ENCODE results near the gene SPESP1. TPM values are rescaled to one million over a fixed set of nuclear protein-coding genes. Genes with fewer than 3 reads are reported as not detected.
"Not testable (repeated sequence)": the region's sequence is repeated elsewhere in the genome, so short reads cannot be mapped to it uniquely, and the experiment has no call there.

The SPESP1 gene
- total RNA-seq, 3 donors from 2014 or later, result 0.29 to 3.8 (median 1.3) TPM

- no peak for TF ChIP-seq CTCF (IDR thresholded peaks at IDR 0.05)
- Histone ChIP-seq H3K4me1 (ENCODE audit: low read depth) (no peaks in the 10 kb centered on the region), H3K4me3 (no peak overlapping the region), H3K36me3 (ENCODE audit: low read depth) (no peaks in the 10 kb centered on the region), H3K9me3 (peaks cover 2% of the 10 kb centered on the region)
- ATAC-seq (no peak), DNase-seq (no peak)
- intact Hi-C loops (cut with DNase I, micrococcal nuclease), result no loop called here
Measured at GRCh38 chr15:68966996-68967395, 36.7 kb downstream of the SPESP1 start.

GRCh38 chr15:68967948-68968347, 37.6 kb downstream of the SPESP1 start:
- peaks cover 2% of the 10 kb centered on the region for H3K9me3 ChIP-seq
- no peak for DNase-seq
- H3K4me3 ChIP-seq, result no peak overlapping the region
- no peaks in the 10 kb centered on the region for H3K36me3 ChIP-seq (ENCODE audit: low read depth)
- ATAC-seq, result no peak
- H3K4me1 ChIP-seq (ENCODE audit: low read depth), result no peaks in the 10 kb centered on the region
- intact Hi-C loops (cut with DNase I, micrococcal nuclease), result no loop called here
- no peak for TF ChIP-seq CTCF (IDR thresholded peaks at IDR 0.05)

- Histone ChIP-seq H3K4me3 (no peak overlapping the region), H3K9me3 (peaks cover 2% of the 10 kb centered on the region), H3K4me1 (ENCODE audit: low read depth) (no peaks in the 10 kb centered on the region), H3K36me3 (ENCODE audit: low read depth) (no peaks in the 10 kb centered on the region)
- TF ChIP-seq CTCF (IDR thresholded peaks at IDR 0.05), result no peak
- DNase-seq (no peak), ATAC-seq (no peak)
- intact Hi-C loops (cut with DNase I, micrococcal nuclease), result no loop called here
Measured at GRCh38 chr15:68969298-68969697, 39.0 kb downstream of the SPESP1 start.

GRCh38 chr15:68972201-68973065, 42.1 kb downstream of the SPESP1 start:
- DNase-seq (no peak), ATAC-seq (no peak)
- intact Hi-C loops (cut with DNase I, micrococcal nuclease), result no loop called here
- Histone ChIP-seq H3K4me1 (ENCODE audit: low read depth) (no peaks in the 10 kb centered on the region), H3K9me3 (peaks cover 7% of the 10 kb centered on the region), H3K4me3 (no peak overlapping the region), H3K36me3 (ENCODE audit: low read depth) (no peaks in the 10 kb centered on the region)
- TF ChIP-seq CTCF (IDR thresholded peaks at IDR 0.05), result no peak

- H3K36me3 ChIP-seq (ENCODE audit: low read depth); intact Hi-C loops (cut with DNase I, micrococcal nuclease); H3K4me1 ChIP-seq (ENCODE audit: low read depth); H3K4me3 ChIP-seq; DNase-seq; H3K9me3 ChIP-seq; ATAC-seq: not testable (repeated sequence)
Measured at GRCh38 chr15:68975651-68976160, 45.4 kb downstream of the SPESP1 start.

GRCh38 chr15:68977426-68977825, 47.1 kb downstream of the SPESP1 start:
- H3K9me3 ChIP-seq; DNase-seq; H3K4me3 ChIP-seq; H3K36me3 ChIP-seq (ENCODE audit: low read depth); intact Hi-C loops (cut with DNase I, micrococcal nuclease); ATAC-seq; H3K4me1 ChIP-seq (ENCODE audit: low read depth): not testable (repeated sequence)

All from mucosa of descending colon (tissue), 3 donors.